GM12865 (cell line): ENCODE measurements around the gene TIMP3.

ENCODE experiments used
- DNase-seq: peaks from one replicate; pipeline ENCODE4 v3.0.0; 2010; ENCODE audit warnings: low read depth
- H3K4me3 ChIP-seq: 2 replicates; pipeline ENCODE4 v1.5.1; 2011; ENCODE audit warnings: mild to moderate bottlenecking, low read depth, low read length, control low read depth
- TF ChIP-seq, protein P1 (sequence below): IDR thresholded peaks from 2 replicates; pipeline ENCODE4 v1.5.1; 2011; ENCODE audit warnings: low read length, control low read depth, low read depth, inconsistent platforms; ENCODE audit not compliant: insufficient read depth; ENCODE audit errors: missing control alignments

TIMP3 gene

DNA sequence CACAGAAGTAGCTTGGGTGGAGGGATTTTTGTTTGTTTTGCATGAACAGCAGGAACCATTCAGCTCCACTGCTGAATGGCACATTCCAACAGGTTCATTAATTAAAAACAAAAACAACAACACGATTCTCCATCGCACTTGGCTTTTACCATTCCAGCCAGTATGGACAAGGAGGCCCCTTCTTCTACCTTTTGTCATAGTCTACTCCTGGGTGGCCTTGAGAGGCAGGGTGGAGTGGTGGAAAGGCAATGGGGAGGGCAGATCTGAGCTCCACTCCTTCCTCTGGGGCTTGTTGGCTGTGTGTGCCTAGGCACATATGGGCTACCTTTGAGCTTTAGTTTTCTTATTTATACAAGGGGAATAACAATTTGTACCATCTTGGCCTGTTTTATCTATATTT is 4.8 kb downstream of the TIMP3 start:
- TF ChIP-seq, protein P1, sequence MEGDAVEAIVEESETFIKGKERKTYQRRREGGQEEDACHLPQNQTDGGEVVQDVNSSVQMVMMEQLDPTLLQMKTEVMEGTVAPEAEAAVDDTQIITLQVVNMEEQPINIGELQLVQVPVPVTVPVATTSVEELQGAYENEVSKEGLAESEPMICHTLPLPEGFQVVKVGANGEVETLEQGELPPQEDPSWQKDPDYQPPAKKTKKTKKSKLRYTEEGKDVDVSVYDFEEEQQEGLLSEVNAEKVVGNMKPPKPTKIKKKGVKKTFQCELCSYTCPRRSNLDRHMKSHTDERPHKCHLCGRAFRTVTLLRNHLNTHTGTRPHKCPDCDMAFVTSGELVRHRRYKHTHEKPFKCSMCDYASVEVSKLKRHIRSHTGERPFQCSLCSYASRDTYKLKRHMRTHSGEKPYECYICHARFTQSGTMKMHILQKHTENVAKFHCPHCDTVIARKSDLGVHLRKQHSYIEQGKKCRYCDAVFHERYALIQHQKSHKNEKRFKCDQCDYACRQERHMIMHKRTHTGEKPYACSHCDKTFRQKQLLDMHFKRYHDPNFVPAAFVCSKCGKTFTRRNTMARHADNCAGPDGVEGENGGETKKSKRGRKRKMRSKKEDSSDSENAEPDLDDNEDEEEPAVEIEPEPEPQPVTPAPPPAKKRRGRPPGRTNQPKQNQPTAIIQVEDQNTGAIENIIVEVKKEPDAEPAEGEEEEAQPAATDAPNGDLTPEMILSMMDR = no peak
- no peak overlapping the region for H3K4me3 ChIP-seq
- DNase-seq = no peak

DNA sequence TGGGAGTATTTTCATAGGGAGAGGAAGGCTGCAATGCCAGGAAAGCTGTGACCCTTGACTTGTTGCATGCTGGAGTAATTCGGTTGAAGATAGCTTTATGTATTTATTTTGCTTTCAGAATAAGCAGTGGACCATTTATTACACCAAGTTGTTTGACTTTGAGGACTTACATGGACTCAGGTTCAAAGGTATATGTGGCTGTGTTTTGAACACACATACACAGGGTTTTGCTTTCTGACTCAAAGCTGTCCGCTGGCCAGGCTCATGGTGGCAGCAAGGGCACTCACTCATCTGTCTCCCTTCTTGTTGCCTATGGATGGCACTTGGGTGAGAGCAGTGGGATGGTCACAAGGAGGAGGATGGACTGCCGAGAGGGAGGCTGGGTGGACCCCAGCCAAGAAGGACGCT is 6.5 kb downstream of the TIMP3 start:
- H3K4me3 ChIP-seq = no peak overlapping the region
- no peak for DNase-seq
- TF ChIP-seq, protein P1 = no peak

DNA sequence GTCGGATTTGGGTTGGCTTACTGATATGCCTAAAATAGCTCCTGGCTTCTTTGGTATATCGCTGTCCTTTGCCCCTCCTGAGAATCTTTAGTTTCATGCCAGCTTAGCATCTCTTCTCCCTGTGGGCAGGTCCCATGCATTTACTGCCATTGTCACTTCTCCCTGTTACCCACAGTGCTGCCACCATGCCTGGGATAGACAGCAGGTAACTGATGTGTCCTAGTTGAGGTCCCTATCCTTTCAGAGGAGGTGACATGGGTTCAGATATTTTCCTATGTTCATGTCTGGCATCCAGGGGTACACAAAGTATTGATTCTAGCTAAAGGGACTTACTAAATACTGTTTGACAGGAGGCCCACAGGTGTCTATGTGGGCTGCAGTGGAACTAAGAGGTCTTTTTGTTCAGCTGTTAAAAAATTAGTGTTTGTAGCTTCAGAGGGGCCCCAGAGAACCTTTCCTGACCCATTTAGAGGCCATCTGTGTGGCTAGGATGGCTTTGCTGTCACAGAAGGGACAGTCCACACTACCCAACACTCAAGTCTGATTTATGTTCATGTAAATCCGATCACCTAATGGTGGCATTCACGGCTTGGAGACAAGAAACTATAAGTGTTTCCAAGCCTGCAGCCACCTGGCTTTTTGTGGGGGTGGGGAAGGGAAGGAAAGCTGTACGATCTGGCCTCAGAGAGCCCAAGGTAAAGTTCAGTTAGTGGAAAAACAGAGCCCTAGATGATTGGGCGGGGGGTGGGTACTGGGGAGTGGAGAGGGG is 8.5 kb downstream of the TIMP3 start:
- TF ChIP-seq, protein P1 = no peak
- H3K4me3 ChIP-seq = no peak overlapping the region
- DNase-seq = no peak

DNA sequence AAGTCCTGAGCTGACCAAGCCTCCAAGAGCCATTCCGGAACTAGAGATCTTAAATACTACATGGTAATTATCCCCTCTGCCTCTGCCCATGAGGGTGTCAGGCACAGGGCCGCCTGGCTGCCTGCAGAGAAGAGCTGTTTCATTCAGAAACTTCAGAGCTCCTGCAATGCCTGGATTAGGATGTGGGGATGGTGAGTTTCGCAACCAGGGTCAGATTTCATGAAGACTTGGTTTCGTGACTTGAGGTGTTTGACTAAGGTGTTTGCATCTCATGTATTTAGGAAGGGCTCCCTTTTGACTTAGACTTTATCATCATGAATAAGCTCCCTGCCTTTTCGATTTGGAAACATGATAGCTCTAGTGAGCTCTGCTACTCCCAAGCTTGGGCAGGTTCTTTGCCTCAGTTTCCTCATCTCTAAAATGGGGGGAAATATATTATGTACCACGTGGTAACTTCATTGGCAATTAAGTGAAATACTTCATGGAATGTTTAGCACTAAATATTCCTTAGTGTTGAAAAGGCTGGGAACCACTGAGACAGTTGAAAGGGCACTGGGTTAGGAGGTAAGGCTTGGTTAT is 9.1 kb downstream of the TIMP3 start:
- no peak overlapping the region for H3K4me3 ChIP-seq
- no peak for DNase-seq
- TF ChIP-seq, protein P1 = no peak

DNA sequence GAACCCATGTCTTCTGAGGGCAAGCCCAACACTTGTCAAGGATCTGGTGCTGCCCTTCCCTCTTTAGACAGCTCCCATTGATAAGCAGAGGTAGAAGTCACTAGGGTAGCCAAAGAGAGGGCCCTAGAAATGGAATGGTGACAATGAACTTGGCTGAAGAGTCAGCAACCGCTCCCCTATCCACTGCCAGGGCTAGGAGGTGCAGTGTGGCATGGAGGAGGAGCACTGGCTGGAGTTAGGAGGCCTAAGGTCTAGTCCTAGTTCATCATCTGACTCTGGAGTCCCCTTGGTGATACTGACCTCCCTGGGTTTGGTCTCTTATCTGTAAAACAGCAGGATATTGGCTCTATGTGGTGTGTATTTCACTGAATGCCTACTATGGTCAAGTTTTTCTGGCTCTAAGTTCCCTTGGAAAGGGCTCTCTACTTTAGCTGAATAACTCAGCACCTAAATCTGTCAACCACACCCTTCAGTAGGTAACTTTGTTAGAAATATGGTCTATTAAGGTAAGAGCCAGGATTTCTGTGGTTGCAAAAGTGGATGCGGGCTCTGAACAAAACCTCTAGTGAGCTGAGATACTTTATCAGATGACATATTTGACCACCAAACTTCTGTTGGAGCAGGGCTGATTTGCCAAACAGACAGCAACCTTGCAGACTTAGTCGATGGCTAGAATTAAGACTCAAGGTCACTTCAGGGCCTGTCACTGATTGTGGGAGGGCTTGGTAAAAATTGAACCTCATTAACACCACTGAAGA is 10.5 kb downstream of the TIMP3 start:
- DNase-seq = no peak
- TF ChIP-seq, protein P1 = no peak
- no peak overlapping the region for H3K4me3 ChIP-seq

DNA sequence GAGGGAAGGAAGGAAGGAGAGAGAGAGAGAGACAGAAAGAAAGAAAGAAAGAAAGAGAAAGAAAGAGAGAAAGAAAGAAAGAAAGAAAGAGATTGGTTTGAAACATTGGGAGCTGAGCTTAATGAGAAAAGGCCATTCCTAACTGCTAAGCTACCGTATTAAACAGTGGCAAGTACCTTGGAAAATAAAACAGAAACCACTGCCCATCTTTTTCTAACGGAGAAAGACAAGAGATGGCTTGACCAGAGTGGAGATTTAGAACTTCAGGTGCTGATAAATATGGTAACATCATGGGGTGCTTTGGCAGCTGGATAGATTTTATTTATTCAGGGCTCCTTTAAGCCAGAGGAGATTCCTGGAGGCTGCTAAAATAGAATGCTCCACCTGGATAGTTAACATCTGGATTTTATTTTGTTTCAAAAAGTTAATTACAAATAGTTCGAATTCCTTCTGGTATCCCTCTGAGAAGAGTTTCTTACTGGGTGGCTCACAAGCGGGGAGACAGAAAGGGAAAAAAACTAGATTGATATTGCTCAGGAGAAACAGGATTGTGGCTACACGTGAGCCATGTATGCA is 12.9 kb downstream of the TIMP3 start:
- DNase-seq = no peak
- TF ChIP-seq, protein P1 = no peak
- H3K4me3 ChIP-seq = no peak overlapping the region
